Activated CD8-positive, alpha-beta T cell treated with anti-CD3 and anti-CD28 coated beads for 36 hours (primary cell): ENCODE measurements around the gene RABGAP1L. TPM values are rescaled to one million over a fixed set of nuclear protein-coding genes. Genes with fewer than 3 reads are reported as not detected.

ENCODE experiments used
- ATAC-seq: fragments of 200-7000 bp; cut with Tn5 transposase; one replicate; pipeline ENCODE4 v1.10.0; 2021; ENCODE audit warnings: mild to moderate bottlenecking, moderate library complexity
- CTCF ChIA-PET: fragments of 350-600 bp; sonication (Branson Sonifier 250); formaldehyde crosslinking; loops from one replicate; lab custom pipeline; 2021; ENCODE audit warnings: antibody characterized with exemption; lab: Charles Lee
- POLR2A ChIA-PET: fragments of 350-600 bp; sonication (Branson Sonifier 250); formaldehyde crosslinking; loops from one replicate; lab custom pipeline; 2021; ENCODE audit warnings: antibody characterized with exemption; lab: Charles Lee
- DNase-seq: peaks from one replicate; pipeline ENCODE4 v3.0.0-alpha.2; 2020
- H3K27ac Mint-ChIP-seq: one replicate; pipeline ENCODE4 v1.8.0; 2021; ENCODE audit warnings: mild to moderate bottlenecking, mixed read lengths
- H3K27me3 Mint-ChIP-seq: one replicate; pipeline ENCODE4 v1.8.0; 2021; ENCODE audit warnings: mixed read lengths
- H3K36me3 Mint-ChIP-seq: one replicate; pipeline ENCODE4 v1.8.0; 2021; ENCODE audit warnings: low read depth, mixed read lengths
- H3K4me1 Mint-ChIP-seq: one replicate; pipeline ENCODE4 v1.8.0; 2021; ENCODE audit warnings: low read depth, mixed read lengths
- H3K4me3 Mint-ChIP-seq: one replicate; pipeline ENCODE4 v1.8.0; 2021; ENCODE audit warnings: mild to moderate bottlenecking, moderate library complexity, mixed read lengths
- H3K9me3 Mint-ChIP-seq: one replicate; pipeline ENCODE4 v1.8.0; 2021; ENCODE audit warnings: mixed read lengths
- intact Hi-C: fragments of 100-400 bp; cut with micrococcal nuclease; formaldehyde crosslinking; loops from one replicate; pipeline ENCODE4 v1.10.0; 2022
- total RNA-seq, 2 experiments: library from RNA; stranded (reverse); gene quantifications; one replicate each; pipeline ENCODE4 v1.2.3, GENCODE V29; 2021
- TF ChIP-seq, protein P1 (sequence below): fragments of 200-600 bp; IDR thresholded peaks from one replicate; pipeline ENCODE4 v1.8.0; 2022; ENCODE audit warnings: antibody characterized with exemption, mild to moderate bottlenecking

The RABGAP1L gene
- total RNA-seq, 2 experiments from 2014 or later = 26.9 to 29.4 TPM

DNA sequence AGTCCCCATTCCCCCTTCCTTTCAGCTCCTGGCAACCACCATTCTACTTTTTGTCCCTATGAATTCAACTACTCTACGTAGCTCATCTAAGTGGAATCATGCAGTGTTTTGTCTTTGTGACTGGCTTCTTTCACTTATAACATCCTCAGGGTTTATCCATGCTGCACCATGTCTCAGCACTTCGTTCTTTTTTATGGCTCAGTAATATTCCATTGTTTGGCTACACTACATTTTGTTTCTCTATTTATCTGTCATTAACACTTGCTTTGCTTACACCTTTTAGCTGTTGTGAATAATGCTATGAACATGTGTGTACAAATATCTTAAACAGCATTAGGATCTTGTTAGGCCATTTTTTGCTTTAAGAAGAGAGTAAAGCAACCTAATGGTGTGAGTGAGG is 865.5 kb downstream of the RABGAP1L start:
- DNase-seq (no peak), ATAC-seq (no peak)
- TF ChIP-seq, protein P1, sequence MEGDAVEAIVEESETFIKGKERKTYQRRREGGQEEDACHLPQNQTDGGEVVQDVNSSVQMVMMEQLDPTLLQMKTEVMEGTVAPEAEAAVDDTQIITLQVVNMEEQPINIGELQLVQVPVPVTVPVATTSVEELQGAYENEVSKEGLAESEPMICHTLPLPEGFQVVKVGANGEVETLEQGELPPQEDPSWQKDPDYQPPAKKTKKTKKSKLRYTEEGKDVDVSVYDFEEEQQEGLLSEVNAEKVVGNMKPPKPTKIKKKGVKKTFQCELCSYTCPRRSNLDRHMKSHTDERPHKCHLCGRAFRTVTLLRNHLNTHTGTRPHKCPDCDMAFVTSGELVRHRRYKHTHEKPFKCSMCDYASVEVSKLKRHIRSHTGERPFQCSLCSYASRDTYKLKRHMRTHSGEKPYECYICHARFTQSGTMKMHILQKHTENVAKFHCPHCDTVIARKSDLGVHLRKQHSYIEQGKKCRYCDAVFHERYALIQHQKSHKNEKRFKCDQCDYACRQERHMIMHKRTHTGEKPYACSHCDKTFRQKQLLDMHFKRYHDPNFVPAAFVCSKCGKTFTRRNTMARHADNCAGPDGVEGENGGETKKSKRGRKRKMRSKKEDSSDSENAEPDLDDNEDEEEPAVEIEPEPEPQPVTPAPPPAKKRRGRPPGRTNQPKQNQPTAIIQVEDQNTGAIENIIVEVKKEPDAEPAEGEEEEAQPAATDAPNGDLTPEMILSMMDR = no peak
- intact Hi-C loops = no loop called here
- H3K4me3 Mint-ChIP-seq = peak overlapping the region; percentile 93
- H3K9me3 Mint-ChIP-seq = peaks cover 4% of the 10 kb centered on the region
- H3K27me3 Mint-ChIP-seq = no peaks in the 10 kb centered on the region
- H3K27ac Mint-ChIP-seq = peak overlapping the region; percentile 67
- peaks cover 37% of the 10 kb centered on the region for H3K4me1 Mint-ChIP-seq
- CTCF ChIA-PET = interaction anchor here (1.1 to 3.8 kb wide), 3 partner anchors 31 to 150 kb away, joined by 3 to 19 read pairs (median 3); no protein-coding TSS in a partner anchor
- peaks cover 15% of the 10 kb centered on the region for H3K36me3 Mint-ChIP-seq
- POLR2A ChIA-PET = interaction anchor here (1.1 to 4.5 kb wide), 2 partner anchors 25 to 100 kb away, joined by 3 to 53 read pairs; partner anchors contain the start of gene CACYBP

- DNase-seq (no peak), ATAC-seq (no peak)
- ChIA-PET CTCF (interaction anchor here (7.3 kb wide), 1 partner anchor 93 kb away, joined by 122 read pairs; no protein-coding TSS in a partner anchor), POLR2A (no interaction called here)
- Mint-ChIP-seq H3K36me3 (no peaks in the 10 kb centered on the region), H3K27ac (no peak overlapping the region), H3K4me1 (peaks cover 9% of the 10 kb centered on the region), H3K27me3 (no peaks in the 10 kb centered on the region), H3K9me3 (no peaks in the 10 kb centered on the region), H3K4me3 (no peak overlapping the region)
- TF ChIP-seq, protein P1 = no peak
- intact Hi-C loops = no loop called here
These were observed 874.6 kb downstream of the RABGAP1L start for GRCh38 chr1:175033953-175034352.

GRCh38 chr1:175034775-175035174 is 875.5 kb downstream of the RABGAP1L start:
- no peak for DNase-seq
- Mint-ChIP-seq H3K36me3 (no peaks in the 10 kb centered on the region), H3K4me3 (no peak overlapping the region), H3K27ac (no peak overlapping the region), H3K4me1 (peaks cover 3% of the 10 kb centered on the region), H3K9me3 (no peaks in the 10 kb centered on the region), H3K27me3 (no peaks in the 10 kb centered on the region)
- CTCF ChIA-PET = no interaction called here
- no peak for ATAC-seq
- POLR2A ChIA-PET = no interaction called here
- TF ChIP-seq, protein P1 = no peak
- intact Hi-C loops = no loop called here

DNA sequence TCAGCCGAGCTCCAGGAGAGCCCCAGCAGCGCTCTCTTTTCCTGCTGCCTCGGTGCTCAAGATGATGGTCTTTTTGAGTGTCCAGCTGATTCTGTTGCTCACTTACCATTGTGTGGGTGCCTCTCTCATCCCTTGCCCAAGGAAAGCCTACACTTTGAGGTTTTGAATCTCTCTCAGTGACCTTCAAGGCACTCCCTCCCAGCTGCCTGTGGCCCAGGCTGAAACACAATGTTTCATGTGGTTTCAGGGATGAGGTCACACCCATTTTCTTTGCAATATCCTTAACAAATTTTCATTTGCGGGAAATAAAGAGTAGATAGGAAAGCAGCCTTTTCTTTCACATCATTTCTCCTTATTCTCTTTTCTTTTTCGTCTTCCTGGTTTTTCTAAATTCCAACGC is 876.5 kb downstream of the RABGAP1L start:
- POLR2A ChIA-PET = no interaction called here
- Mint-ChIP-seq H3K36me3 (no peaks in the 10 kb centered on the region), H3K27me3 (no peaks in the 10 kb centered on the region), H3K9me3 (no peaks in the 10 kb centered on the region), H3K4me3 (no peak overlapping the region), H3K4me1 (no peaks in the 10 kb centered on the region), H3K27ac (no peak overlapping the region)
- TF ChIP-seq, protein P1 = no peak
- intact Hi-C loops = no loop called here
- DNase-seq = no peak
- CTCF ChIA-PET = interaction anchor here (1.1 to 2.4 kb wide), 2 partner anchors 90 to 116 kb away, joined by 3 to 12 read pairs; no protein-coding TSS in a partner anchor
- ATAC-seq = no peak

DNA sequence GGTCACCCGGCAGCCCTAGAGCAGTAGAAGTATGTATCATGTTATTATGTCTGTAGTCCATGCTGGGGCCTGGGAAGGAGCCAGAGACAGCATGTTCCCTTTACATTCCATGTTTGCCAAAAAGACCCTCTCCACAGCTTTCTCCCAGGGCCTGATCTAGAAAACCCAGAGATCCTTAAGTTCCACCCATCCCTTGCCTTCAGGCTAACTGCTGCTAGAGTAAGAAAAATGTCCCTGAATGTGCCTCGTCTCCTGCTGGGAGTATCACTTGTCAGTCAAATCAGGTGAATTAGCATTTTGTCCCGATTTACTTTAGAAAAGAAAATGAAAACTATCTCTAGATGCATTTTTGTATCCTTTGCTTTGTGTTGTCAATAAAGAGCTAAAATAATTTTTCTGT is 877.2 kb downstream of the RABGAP1L start:
- ATAC-seq (no peak), DNase-seq (no peak)
- no peaks in the 10 kb centered on the region for H3K27me3 Mint-ChIP-seq
- intact Hi-C loops = no loop called here
- no peak overlapping the region for H3K4me3 Mint-ChIP-seq
- H3K4me1 Mint-ChIP-seq = no peaks in the 10 kb centered on the region
- H3K27ac Mint-ChIP-seq = no peak overlapping the region
- no peaks in the 10 kb centered on the region for H3K36me3 Mint-ChIP-seq
- CTCF ChIA-PET = interaction anchor here (1.6 to 2.4 kb wide), 2 partner anchors 89 to 119 kb away, joined by 6 to 12 read pairs; no protein-coding TSS in a partner anchor
- H3K9me3 Mint-ChIP-seq = no peaks in the 10 kb centered on the region
- POLR2A ChIA-PET = no interaction called here
- TF ChIP-seq, protein P1 = no peak
